CD4-positive, alpha-beta T cell treated with Interleukin-15 for 1 hour (primary cell): ENCODE data around the gene CLTCL1.

Source experiments
- DNase-seq: peaks from one replicate; pipeline ENCODE4 v3.0.0-alpha.2; 2020

CLTCL1 gene

GRCh38 chr22:19147195-19147780 lies 144.2 kb downstream of the CLTCL1 start:
- no peak for DNase-seq

DNA sequence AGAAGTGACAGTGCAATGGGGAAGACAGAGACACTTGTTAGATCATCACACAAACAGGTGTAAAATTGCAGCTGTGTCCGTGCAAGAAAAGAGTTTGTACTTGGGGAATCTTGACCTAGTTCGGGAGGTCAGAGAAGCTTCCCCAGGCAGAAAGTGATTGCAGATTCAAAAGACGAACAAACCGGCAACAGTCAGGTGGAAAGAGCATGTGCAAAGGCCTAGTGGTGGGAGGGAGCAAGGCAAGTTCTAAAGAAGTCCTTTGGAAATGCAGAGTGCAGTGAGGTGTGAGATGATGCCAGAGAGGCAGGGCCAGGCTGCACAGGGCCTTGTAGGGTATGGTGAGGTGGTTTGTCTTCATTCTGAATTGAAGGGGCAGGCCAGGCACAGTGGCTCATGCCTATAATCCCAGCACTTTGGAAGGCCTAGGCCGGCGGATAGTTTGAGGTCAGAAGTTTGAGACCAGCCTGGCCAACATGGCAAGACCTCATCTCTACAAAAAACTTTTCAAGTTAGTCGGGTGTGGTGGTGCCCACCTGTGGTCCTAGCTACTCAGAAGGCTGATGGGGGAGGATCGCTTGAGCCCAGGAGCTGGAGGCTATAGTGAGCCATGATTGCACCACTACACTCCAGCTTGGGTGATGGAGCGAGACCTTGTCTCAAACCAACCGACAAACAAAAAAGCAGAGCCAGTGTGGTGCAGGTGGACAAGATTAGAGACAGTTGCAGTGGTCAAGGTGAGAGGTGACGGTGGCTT lies 145.1 kb downstream of the CLTCL1 start:
- no peak for DNase-seq

- DNase-seq, result peak; percentile 44
These were observed 147.5 kb downstream of the CLTCL1 start for GRCh38 chr22:19143967-19144400.

GRCh38 chr22:19143212-19143611 lies 148.3 kb downstream of the CLTCL1 start:
- DNase-seq, result no peak

- DNase-seq, result no peak
These were observed 149.1 kb downstream of the CLTCL1 start for GRCh38 chr22:19142394-19142793.

- no peak for DNase-seq
These were observed 151.5 kb downstream of the CLTCL1 start for GRCh38 chr22:19139974-19140373.

DNA sequence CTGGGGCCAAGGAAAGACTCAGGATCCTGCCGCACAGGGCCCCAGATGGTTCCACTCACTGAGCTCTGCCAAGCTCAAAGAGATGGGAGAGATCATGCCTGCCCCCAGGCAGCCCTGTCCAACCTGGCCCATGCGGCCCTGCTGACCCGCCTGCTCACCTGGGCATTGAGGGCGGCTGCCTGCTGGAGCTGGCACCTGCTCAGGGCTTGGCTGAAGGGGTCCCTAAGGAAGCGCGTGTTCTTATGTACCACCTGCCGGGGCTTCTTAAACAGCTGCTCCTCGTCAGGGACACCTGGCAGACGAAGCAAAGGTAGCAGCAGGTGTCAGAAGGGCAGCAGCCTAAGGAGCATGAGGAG lies 152.5 kb downstream of the CLTCL1 start:
- no peak for DNase-seq

- no peak for DNase-seq
These were observed 153.1 kb downstream of the CLTCL1 start for GRCh38 chr22:19138217-19139000.

- no peak for DNase-seq
These were observed 153.9 kb downstream of the CLTCL1 start for GRCh38 chr22:19137384-19138216.

DNA sequence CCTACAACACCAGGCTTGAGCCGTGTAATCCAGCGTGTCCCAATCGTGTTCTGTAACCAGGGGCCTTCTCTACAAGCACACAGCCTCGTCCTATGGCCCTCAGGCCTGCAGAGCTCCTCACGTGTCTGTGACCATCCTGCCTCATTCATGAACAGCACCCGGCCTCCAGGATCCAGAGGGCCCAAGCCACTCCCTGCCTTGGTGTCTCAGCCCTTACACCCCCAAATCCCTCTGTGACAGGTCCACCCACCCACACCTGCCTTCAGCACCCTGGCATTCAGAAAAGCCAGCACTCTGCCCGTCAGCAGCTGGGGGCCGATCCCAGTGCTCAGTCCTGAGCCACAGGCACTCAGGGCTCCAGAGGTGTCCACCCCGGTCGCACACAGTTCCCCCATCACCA lies 154.6 kb downstream of the CLTCL1 start:
- DNase-seq, result no peak

DNA sequence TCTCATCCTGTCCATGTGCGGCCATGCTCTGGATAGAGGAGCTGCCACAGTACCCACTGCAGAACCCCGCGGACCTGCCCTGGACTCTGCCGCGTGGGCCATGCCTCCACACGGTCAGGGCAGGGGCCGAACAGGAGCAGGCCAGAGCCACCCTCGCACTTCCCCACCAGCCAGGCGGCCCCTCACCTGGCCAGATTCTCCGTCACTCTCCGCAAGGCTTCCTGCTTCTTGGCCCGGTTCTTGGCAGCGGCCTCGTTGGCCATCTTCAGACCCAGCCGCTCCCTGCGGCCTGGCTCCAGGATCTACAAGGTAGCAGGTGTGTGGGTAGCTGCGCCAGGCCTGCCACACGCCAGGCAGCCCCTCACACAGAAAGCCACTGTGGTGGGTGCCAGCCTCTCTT lies 156.6 kb downstream of the CLTCL1 start:
- DNase-seq, result no peak

DNA sequence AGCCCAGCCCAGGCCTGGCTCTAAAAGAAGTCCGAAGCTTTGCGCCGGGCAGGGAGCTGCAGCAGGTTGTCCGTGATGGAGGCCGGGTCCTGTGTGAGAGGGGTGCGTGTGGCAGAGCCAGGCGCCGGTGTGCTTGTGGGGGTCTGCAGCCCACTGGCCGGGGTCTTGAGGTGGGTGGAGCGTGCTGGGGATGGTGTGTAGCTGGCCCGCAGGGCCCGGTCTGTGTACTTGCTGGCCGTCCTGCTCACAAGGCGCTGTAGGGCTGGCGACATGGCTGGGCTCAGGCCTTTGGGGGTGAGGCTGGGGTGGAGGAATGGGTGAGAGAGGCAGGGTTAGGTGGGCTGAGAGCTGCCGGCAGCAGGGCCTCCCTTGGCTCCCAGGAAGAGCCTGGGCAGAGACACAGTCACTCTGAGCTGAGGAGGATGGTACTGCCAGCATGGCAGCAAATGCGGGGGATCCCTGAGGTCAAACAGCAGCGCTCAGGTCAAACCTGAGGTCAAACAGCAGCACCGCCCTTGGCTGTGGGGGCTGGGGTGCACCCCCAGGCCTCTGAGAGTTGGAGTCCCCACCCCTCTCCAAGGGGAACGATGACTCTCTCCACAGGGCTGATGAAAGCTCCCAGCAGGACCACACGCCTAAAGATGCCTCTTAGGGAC lies 157.2 kb downstream of the CLTCL1 start:
- DNase-seq, result no peak

DNA sequence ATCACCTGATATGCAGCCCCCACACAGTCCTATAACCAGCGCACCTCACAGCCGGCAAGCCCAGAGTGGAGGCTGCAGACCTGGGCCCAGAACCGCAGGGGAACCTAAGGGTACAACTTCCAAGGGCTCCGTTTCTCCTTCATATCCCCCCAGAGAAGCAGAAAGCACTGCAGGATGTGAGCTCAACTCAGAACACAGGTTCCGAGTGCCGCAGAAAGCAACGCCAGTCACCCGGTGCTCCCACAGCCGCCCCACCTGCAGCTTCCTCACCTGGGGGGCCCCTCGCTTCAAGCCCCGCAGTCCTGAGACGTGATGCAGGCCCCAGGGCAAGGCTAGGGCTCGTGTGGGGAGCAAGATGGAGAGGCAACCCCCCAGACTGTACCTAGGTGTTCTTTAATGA lies 158.0 kb downstream of the CLTCL1 start:
- no peak for DNase-seq

DNA sequence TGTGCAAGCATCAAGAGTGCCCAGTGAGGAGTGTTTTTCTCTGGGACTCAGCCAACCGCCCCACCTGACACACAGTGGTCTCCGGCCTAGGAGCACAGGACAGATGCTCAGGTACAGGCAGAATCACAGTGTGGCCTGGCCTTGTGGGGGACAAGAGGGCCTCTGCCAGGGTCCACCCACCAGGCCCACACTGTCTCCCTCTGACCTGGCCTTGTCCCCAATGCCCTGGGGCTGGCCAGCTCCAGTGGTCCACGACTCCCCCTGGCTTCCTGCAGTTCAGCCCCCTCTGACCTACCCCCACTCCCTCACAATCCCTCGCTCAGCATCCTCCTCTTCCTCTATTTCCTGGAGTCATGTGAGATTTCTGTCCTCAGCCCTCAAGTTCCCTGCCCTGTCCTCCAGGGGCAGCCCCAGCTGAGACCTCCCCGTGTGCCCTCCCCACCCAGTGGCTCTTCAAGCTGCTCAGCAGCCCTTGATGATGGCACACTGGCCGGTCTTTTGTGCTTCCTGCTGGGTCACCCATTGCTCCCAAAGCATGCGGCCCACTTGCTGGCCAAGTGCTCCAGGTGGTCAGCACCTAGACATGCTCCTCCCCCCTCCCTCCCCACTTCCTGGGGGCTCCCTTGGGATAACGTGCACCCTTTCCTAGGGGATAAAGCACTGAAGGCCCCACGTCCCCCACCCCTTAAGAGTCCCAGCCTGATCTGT lies 158.7 kb downstream of the CLTCL1 start:
- DNase-seq, result no peak

DNA sequence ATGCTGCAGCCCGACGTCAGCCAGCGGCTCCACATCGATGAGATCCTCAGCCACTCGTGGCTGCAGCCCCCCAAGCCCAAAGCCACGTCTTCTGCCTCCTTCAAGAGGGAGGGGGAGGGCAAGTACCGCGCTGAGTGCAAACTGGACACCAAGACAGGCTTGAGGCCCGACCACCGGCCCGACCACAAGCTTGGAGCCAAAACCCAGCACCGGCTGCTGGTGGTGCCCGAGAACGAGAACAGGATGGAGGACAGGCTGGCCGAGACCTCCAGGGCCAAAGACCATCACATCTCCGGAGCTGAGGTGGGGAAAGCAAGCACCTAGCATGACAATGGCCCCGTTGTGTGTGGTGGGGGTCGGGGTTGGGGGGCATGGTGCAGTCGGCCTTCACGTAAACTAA lies 159.4 kb downstream of the CLTCL1 start:
- DNase-seq, result no peak

DNA sequence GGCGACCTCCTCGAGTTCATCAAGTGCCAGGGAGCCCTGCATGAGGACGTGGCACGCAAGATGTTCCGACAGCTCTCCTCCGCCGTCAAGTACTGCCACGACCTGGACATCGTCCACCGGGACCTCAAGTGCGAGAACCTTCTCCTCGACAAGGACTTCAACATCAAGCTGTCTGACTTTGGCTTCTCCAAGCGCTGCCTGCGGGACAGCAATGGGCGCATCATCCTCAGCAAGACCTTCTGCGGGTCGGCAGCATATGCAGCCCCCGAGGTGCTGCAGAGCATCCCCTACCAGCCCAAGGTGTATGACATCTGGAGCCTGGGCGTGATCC lies 159.9 kb downstream of the CLTCL1 start:
- no peak for DNase-seq

DNA sequence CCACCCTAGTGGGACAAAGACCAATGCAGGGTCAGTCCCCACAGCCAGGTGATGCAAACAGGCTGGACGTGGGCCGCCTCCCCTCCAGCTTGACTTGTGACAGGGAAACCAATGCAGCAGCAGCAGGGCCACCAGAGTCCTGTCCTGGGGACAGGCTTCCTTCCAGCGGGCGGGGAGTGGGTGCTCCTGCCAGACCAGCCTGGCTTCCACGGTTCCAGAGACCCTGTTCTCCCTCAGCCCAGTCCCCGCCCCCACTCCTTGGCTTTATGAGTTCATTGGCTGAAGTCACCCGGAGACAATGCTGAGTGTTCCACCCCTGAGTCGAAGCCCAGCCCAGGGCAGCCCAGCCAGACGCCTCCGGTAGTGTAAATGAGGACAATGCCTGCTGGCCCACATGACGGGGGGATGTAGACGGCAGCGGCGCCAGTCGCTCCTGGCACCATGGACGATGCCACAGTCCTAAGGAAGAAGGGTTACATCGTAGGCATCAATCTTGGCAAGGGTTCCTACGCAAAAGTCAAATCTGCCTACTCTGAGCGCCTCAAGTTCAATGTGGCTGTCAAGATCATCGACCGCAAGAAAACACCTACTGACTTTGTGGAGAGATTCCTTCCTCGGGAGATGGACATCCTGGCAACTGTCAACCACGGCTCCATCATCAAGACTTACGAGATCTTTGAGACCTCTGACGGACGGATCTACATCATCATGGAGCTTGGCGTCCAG lies 160.4 kb downstream of the CLTCL1 start, which contains the start of gene TSSK2:
Gene TSSK2, plus strand, starts transcription at position 350 of the 726 bp plus-strand sequence. Its CDS starts 92 bp downstream, at position 442.
- no peak for DNase-seq

- DNase-seq, result no peak
These were observed 161.6 kb downstream of the CLTCL1 start for GRCh38 chr22:19129871-19130270.
